Measurements from ENCODE around the gene TREML2.

TREML2 gene

GRCh38 chr6:41239467-41240159 is 38.7 kb upstream of the TREML2 start:
- no peaks in the 10 kb centered on the region for H3K27me3 ChIP-seq (ENCODE audit: insufficient read depth, poor library complexity, severe bottlenecking)
- DNase-seq (ENCODE audit: low read depth in 1 of 2, low spot score in 1 of 2), result no peak
- no peak for TF ChIP-seq CTCF (IDR thresholded peaks at IDR 0.05; ENCODE audit: insufficient read depth, low read length)
- TF ChIP-seq POLR2AphosphoS5 (IDR thresholded peaks at IDR 0.05; ENCODE audit: low read depth), result no peak
- no peak for TF ChIP-seq SPI1 (IDR thresholded peaks at IDR 0.05; ENCODE audit: borderline replicate concordance, low read depth)
- TF ChIP-seq GABPA (IDR thresholded peaks at IDR 0.05; ENCODE audit: low read depth), result no peak
- no peak for TF ChIP-seq REST (IDR thresholded peaks at IDR 0.05; ENCODE audit: insufficient replicate concordance, low read depth)

GRCh38 chr6:41237128-41237527 is 36.2 kb upstream of the TREML2 start:
- Histone ChIP-seq H3K4me3 (replicated peaks; ENCODE audit: insufficient read depth, low read length) (no peak overlapping the region), H3K27ac (replicated peaks) (no peak overlapping the region), H3K27me3 (ENCODE audit: insufficient read depth, poor library complexity, severe bottlenecking) (no peaks in the 10 kb centered on the region)
- TF ChIP-seq POLR2AphosphoS5 (IDR thresholded peaks at IDR 0.05; ENCODE audit: low read depth) (no peak), REST (IDR thresholded peaks at IDR 0.05; ENCODE audit: insufficient replicate concordance, low read depth) (no peak), GABPA (IDR thresholded peaks at IDR 0.05; ENCODE audit: low read depth) (no peak), CTCF (IDR thresholded peaks at IDR 0.05; ENCODE audit: insufficient read depth, low read length) (no peak), SPI1 (IDR thresholded peaks at IDR 0.05; ENCODE audit: borderline replicate concordance, low read depth) (no peak)
- no peak for DNase-seq (ENCODE audit: low read depth in 1 of 2, low spot score in 1 of 2)

More at GRCh38 chr6:41239467-41240159, 38.7 kb upstream of the TREML2 start:
- no peak overlapping the region for H3K27ac ChIP-seq (replicated peaks)
- no peak overlapping the region for H3K4me3 ChIP-seq (replicated peaks; ENCODE audit: insufficient read depth, low read length)

- H3K27me3 ChIP-seq (ENCODE audit: insufficient read depth, poor library complexity, severe bottlenecking), result no peaks in the 10 kb centered on the region
- no peak overlapping the region for H3K4me3 ChIP-seq (replicated peaks; ENCODE audit: insufficient read depth, low read length)
- no peak for DNase-seq (ENCODE audit: low read depth in 1 of 2, low spot score in 1 of 2)
- TF ChIP-seq GABPA (IDR thresholded peaks at IDR 0.05; ENCODE audit: low read depth), result no peak
- no peak for TF ChIP-seq SPI1 (IDR thresholded peaks at IDR 0.05; ENCODE audit: borderline replicate concordance, low read depth)
- no peak for TF ChIP-seq POLR2AphosphoS5 (IDR thresholded peaks at IDR 0.05; ENCODE audit: low read depth)
- no peak overlapping the region for H3K27ac ChIP-seq (replicated peaks)
Observed at GRCh38 chr6:41236276-41236675, 35.3 kb upstream of the TREML2 start.

- Histone ChIP-seq H3K27me3 (ENCODE audit: insufficient read depth, poor library complexity, severe bottlenecking) (no peaks in the 10 kb centered on the region), H3K27ac (replicated peaks) (no peak overlapping the region), H3K4me3 (replicated peaks; ENCODE audit: insufficient read depth, low read length) (no peak overlapping the region)
- TF ChIP-seq REST (IDR thresholded peaks at IDR 0.05; ENCODE audit: insufficient replicate concordance, low read depth) (no peak), POLR2AphosphoS5 (IDR thresholded peaks at IDR 0.05; ENCODE audit: low read depth) (no peak), GABPA (IDR thresholded peaks at IDR 0.05; ENCODE audit: low read depth) (no peak), CTCF (IDR thresholded peaks at IDR 0.05; ENCODE audit: insufficient read depth, low read length) (no peak), SPI1 (IDR thresholded peaks at IDR 0.05; ENCODE audit: borderline replicate concordance, low read depth) (no peak)
- no peak for DNase-seq (ENCODE audit: low read depth in 1 of 2, low spot score in 1 of 2)
Observed at GRCh38 chr6:41232667-41233066, 31.7 kb upstream of the TREML2 start.
